OCI-LY1 (cell line): Measurements from ENCODE around the gene FRAS1.

Source experiments
- H2AFZ ChIP-seq: fragments of 200-600 bp; sonication (generic), shearing (Covaris generic); 2 replicates; pipeline ENCODE4 v1.6.0; 2014; ENCODE audit warnings: antibody characterized with exemption, mild to moderate bottlenecking, low read length
- H3F3A ChIP-seq: fragments of 200-600 bp; sonication (generic), shearing (Covaris generic); 2 replicates; pipeline ENCODE4 v1.6.0; 2014; ENCODE audit warnings: mild to moderate bottlenecking, antibody characterized with exemption, low read length, moderate library complexity; ENCODE audit not compliant: insufficient read depth
- H3K27ac ChIP-seq: fragments of 200-600 bp; sonication (generic); 2 replicates; pipeline ENCODE4 v1.5.1; 2014; ENCODE audit warnings: low read length, mixed run types, mild to moderate bottlenecking, low read depth; ENCODE audit not compliant: poor library complexity, severe bottlenecking
- H3K27me3 ChIP-seq: fragments of 200-600 bp; sonication (generic); 2 replicates; pipeline ENCODE4 v1.6.0; 2014; ENCODE audit warnings: antibody characterized with exemption, mild to moderate bottlenecking, low read length, moderate library complexity; ENCODE audit not compliant: insufficient read depth
- H3K36me3 ChIP-seq: fragments of 200-600 bp; sonication (generic); 2 replicates; pipeline ENCODE4 v1.6.1; 2014; ENCODE audit warnings: mild to moderate bottlenecking, antibody characterized with exemption, low read length, moderate library complexity, mixed read lengths; ENCODE audit not compliant: insufficient read depth
- H3K4me1 ChIP-seq: fragments of 200-600 bp; sonication (generic); 2 replicates; pipeline ENCODE4 v1.5.1; 2014; ENCODE audit warnings: mild to moderate bottlenecking, low read length, moderate library complexity; ENCODE audit not compliant: insufficient read depth, severe bottlenecking
- H3K4me2 ChIP-seq: fragments of 200-600 bp; sonication (generic), shearing (Covaris generic); 2 replicates; pipeline ENCODE4 v1.6.1; 2014; ENCODE audit warnings: low read length
- H3K4me3 ChIP-seq: fragments of 200-600 bp; sonication (generic); 2 replicates; pipeline ENCODE4 v1.5.1; 2014; ENCODE audit warnings: low read length, low read depth, mild to moderate bottlenecking, mixed read lengths; ENCODE audit not compliant: poor library complexity, severe bottlenecking
- H3K79me2 ChIP-seq: fragments of 200-600 bp; shearing (Covaris generic); 2 replicates; pipeline ENCODE4 v1.6.1; 2016; ENCODE audit warnings: mixed run types, low read length, mixed read lengths; ENCODE audit not compliant: insufficient read depth
- H3K9ac ChIP-seq: fragments of 200-600 bp; sonication (generic), shearing (Covaris generic); 2 replicates; pipeline ENCODE4 v1.6.1; 2014; ENCODE audit warnings: mild to moderate bottlenecking, low read length, mixed read lengths
- H3K9me2 ChIP-seq: fragments of 200-600 bp; sonication (generic), shearing (Covaris generic); 2 replicates; pipeline ENCODE4 v1.6.1; 2014; ENCODE audit warnings: low read depth, mild to moderate bottlenecking, low read length, mixed read lengths
- H3K9me3 ChIP-seq: fragments of 200-600 bp; shearing (Covaris generic); 2 replicates; pipeline ENCODE4 v1.6.1; 2014; ENCODE audit warnings: low read length, mixed read lengths
- H4K20me1 ChIP-seq: fragments of 200-600 bp; sonication (generic), shearing (Covaris generic); 2 replicates; pipeline ENCODE4 v1.6.0; 2016; ENCODE audit warnings: mild to moderate bottlenecking, low read length; ENCODE audit not compliant: insufficient read depth
- EZH2 ChIP-seq: fragments of 200-600 bp; sonication (generic), shearing (Covaris generic); IDR thresholded peaks from 2 replicates; pipeline ENCODE4 v1.8.0; 2017; ENCODE audit warnings: borderline replicate concordance, mixed run types, mild to moderate bottlenecking, antibody characterized with exemption, low read length, moderate library complexity, mixed read lengths
- TF ChIP-seq, protein P1 (sequence below): fragments of 200-600 bp; sonication (generic), shearing (Covaris generic); IDR thresholded peaks from 2 replicates; pipeline ENCODE4 v1.5.1; 2017; ENCODE audit warnings: mild to moderate bottlenecking, antibody characterized with exemption, low read length, moderate library complexity, mixed read lengths

Gene FRAS1

DNA sequence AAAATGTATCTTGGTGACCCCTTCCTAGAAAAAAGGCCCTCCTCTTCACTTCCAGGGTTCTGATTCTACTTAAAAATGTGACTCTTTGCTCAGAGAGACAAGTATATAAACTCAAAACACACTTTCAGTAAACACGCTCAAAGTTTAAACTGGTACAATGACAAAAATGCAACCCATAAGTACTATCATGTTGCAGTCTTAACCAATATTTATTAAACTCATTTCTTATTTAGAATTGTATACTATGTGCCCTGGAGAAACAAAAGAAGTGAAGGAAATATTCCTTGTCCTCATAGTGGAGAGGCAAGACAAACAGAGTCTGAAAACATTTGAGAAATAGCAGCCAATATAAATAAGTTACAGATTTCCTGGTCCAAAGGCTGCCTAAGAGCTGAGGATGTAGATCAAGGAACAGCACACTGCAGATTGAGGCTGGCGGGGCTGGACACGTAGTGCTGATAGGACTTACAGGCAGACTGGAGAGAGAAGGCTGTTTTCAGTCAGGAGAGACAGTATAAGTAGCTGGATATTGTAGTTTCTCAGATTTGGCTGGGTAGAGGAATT, 455.3 kb downstream of the FRAS1 start:
- Histone ChIP-seq H3K79me2 (no peaks in the 10 kb centered on the region), H3K9ac (no peak overlapping the region), H2AFZ (no peak overlapping the region), H3K4me1 (no peaks in the 10 kb centered on the region), H4K20me1 (no peaks in the 10 kb centered on the region), H3K4me3 (no peak overlapping the region), H3K9me2 (no peaks in the 10 kb centered on the region), H3K9me3 (no peaks in the 10 kb centered on the region), H3F3A (no peaks in the 10 kb centered on the region), H3K27me3 (no peaks in the 10 kb centered on the region), H3K36me3 (no peaks in the 10 kb centered on the region), H3K4me2 (no peak overlapping the region), H3K27ac (no peak overlapping the region)
- TF ChIP-seq, protein P1, sequence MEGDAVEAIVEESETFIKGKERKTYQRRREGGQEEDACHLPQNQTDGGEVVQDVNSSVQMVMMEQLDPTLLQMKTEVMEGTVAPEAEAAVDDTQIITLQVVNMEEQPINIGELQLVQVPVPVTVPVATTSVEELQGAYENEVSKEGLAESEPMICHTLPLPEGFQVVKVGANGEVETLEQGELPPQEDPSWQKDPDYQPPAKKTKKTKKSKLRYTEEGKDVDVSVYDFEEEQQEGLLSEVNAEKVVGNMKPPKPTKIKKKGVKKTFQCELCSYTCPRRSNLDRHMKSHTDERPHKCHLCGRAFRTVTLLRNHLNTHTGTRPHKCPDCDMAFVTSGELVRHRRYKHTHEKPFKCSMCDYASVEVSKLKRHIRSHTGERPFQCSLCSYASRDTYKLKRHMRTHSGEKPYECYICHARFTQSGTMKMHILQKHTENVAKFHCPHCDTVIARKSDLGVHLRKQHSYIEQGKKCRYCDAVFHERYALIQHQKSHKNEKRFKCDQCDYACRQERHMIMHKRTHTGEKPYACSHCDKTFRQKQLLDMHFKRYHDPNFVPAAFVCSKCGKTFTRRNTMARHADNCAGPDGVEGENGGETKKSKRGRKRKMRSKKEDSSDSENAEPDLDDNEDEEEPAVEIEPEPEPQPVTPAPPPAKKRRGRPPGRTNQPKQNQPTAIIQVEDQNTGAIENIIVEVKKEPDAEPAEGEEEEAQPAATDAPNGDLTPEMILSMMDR, result no peak
- TF ChIP-seq EZH2, result no peak

DNA sequence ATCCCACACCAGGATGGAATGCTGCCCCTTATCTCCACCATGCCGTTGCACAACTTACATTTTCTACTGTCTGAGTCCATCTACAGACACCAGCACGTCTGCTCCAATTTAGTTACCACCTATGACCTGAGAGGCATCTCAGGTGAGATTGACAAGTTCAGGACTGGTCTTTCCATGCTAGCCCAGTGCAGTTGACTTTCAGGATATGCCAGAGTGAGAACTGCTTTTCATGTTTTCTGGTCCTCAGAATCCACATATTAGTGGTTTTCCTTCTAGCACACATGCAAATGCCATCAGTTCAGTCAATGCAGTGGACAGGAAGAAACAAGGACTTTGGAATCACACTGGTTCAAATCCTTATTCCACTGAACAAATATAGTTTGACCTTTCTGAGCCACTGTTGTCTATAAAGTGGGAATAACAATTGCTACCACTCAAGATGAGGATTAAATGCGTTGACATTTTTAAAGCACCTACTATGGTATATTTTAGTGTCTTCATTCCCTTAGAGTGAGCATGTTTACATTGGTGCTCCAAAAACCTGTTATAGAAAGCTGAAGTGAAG, 456.4 kb downstream of the FRAS1 start:
- H3K27me3 ChIP-seq, result no peaks in the 10 kb centered on the region
- H3K4me1 ChIP-seq, result no peaks in the 10 kb centered on the region
- TF ChIP-seq, protein P1, result no peak
- TF ChIP-seq EZH2, result no peak
- H3F3A ChIP-seq, result no peaks in the 10 kb centered on the region
- no peaks in the 10 kb centered on the region for H4K20me1 ChIP-seq
- H3K9me2 ChIP-seq, result no peaks in the 10 kb centered on the region
- H3K79me2 ChIP-seq, result no peaks in the 10 kb centered on the region
- H3K27ac ChIP-seq, result no peak overlapping the region
- no peak overlapping the region for H3K9ac ChIP-seq
- no peaks in the 10 kb centered on the region for H3K36me3 ChIP-seq
- H3K4me3 ChIP-seq, result no peak overlapping the region
- no peaks in the 10 kb centered on the region for H3K9me3 ChIP-seq
- H2AFZ ChIP-seq, result no peak overlapping the region
- H3K4me2 ChIP-seq, result no peak overlapping the region

DNA sequence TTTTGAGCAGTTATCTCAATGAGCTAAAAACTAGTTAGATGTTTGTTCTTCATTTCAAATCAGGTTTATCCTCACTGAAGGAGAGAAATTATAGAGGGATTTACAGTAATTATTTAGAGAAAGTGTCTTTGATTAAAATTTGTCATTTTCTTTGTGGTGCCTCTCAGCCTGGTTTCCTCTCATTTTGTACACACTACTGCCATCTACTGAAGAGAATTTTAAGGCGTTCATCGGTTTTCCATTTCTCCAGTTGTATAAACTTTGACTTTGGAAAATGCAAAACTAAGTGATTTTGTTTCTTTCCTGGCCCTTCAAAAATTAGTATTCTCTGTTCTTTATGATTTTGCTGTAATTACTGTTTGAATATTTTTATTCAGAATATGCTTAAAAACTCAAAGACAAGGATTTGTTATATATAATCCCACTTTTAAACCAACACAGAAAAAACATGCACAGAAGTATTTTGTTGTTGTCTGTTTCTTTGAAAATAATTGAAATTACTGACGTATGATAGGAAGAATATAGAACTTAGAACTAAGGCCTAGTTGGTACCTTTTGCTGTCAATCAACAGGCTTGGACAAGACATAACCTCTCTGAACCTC, 460.0 kb downstream of the FRAS1 start:
- Histone ChIP-seq H3F3A (no peaks in the 10 kb centered on the region), H3K79me2 (no peaks in the 10 kb centered on the region), H3K4me2 (no peak overlapping the region), H3K9ac (no peak overlapping the region), H3K9me2 (no peaks in the 10 kb centered on the region), H3K27ac (no peak overlapping the region), H3K9me3 (no peaks in the 10 kb centered on the region), H4K20me1 (no peaks in the 10 kb centered on the region), H3K36me3 (no peaks in the 10 kb centered on the region), H3K4me1 (no peaks in the 10 kb centered on the region), H2AFZ (no peak overlapping the region), H3K4me3 (no peak overlapping the region), H3K27me3 (no peaks in the 10 kb centered on the region)
- TF ChIP-seq EZH2, result no peak
- TF ChIP-seq, protein P1, result peak; percentile 63
